GM21619 (cell line): Measurements from ENCODE around the gene CD151.

Source experiments
- ATAC-seq: cut with Tn5 transposase; IDR thresholded peaks from one replicate; pipeline ENCODE4 v1.9.1; 2021; ENCODE audit not compliant: unreplicated experiment

The CD151 gene

DNA sequence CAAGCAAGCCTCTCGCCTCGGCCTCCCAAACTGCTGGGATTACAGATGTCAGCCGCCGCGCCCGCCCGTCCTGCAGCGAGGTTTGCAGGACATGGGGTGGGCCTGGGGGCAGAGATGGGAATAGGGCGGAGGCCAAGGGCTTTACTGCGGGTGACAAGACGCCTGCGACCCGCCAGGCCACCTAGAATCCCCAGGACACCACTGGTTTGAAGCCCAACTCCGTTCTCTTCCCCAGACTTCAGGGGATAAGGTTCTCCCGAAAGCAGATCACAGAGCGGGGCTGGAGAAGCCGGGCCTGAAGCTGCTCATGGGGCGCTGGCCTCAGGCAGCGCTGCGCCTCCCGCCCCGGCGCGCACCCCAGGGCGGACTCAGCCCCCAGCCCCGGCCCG, 9.2 kb downstream of the CD151 start:
- no peak for ATAC-seq

GRCh38 chr11:842370-843002, 9.7 kb downstream of the CD151 start, which contains the start of the genes POLR2L and TSPAN4:
TSS of gene POLR2L (minus strand) at chr11:842529. CDS start at chr11:842508, 21 bp downstream.
TSS of gene TSPAN4 (plus strand) at chr11:842852. CDS start at chr11:850305, 7,453 bp downstream.
- ATAC-seq: peak; percentile 58

- peak; percentile 11 for ATAC-seq
Observed at GRCh38 chr11:843086-843734, 10.5 kb downstream of the CD151 start.

- no peak for ATAC-seq
Observed at GRCh38 chr11:843818-844692, 11.3 kb downstream of the CD151 start.

DNA sequence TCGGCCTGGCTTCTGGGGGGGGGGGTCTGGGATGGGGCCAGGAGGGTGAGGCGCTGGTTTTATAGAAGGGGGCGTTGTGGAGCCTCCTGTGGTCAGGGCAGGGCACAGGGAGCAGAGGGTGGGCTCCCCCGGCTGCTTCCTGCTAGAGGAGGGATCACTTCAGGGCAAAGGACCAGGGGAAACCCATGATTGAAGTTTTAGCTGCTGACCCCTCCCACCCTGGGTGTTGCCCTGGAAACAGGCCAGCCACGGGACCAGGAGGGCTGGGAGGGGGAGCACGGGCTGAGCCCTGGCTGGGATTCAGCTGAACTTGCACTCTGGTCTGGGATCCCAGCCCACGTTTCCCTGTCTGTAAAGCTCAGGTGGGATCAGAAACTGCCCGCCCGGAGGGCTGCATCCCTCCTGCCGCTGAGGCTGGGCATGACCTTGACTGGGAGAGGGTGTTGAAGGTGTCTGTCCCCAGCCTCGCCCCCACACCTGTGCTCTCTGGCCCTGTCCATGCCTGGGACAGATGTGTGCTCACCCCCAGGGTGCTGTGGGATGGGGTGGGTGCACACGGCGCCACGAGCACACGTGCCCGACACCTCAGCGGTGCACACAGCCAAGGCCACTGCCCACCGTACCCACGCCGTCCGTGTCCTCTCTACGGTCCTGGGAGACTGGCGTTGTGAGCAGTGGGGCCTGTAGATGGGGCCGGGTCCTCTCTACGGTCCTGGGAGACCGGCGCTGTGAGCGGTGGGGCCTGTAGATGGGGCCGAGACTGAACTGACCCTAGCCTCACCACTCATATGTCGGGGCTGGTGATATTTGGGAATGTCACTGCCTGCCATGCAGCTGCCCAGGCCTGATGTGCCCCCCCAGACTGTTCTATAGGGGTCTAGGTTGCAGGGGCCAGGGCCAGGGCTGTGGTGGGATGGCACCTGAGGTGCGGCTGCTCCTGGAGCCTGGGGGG, 12.2 kb downstream of the CD151 start:
- no peak for ATAC-seq

DNA sequence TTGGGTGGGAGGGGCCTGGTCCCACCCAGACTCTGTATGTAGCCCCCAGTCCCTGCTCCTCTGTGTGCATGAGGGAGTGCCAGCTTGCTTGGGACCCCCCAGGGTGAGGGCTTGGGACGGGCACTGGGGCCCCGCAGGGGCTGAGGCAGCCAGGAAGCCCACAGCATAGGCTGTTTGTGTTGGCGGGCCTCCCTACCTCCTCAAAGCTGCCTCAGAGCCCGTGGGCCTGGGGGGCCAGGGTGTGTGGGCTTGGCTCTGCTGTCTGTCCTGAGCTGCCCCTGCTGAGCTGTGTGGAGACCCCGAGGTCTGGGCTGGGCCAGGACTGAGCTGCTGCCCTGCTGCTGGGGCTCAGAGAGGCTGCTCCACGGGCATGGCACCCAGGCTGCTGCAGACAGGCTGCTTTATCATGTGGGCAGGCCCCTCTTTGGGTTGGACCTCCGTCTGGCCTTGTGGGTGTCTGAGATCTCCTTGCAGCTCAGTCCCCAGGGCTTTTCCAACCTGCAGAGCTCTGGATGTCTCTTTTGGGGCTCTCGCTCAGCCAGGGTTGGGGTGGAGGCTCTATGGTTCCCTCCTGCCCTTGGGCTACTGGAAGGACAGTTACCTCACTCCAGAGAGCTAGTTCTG, 13.2 kb downstream of the CD151 start:
- ATAC-seq: no peak

GRCh38 chr11:846496-847098, 13.8 kb downstream of the CD151 start:
- ATAC-seq: no peak

DNA sequence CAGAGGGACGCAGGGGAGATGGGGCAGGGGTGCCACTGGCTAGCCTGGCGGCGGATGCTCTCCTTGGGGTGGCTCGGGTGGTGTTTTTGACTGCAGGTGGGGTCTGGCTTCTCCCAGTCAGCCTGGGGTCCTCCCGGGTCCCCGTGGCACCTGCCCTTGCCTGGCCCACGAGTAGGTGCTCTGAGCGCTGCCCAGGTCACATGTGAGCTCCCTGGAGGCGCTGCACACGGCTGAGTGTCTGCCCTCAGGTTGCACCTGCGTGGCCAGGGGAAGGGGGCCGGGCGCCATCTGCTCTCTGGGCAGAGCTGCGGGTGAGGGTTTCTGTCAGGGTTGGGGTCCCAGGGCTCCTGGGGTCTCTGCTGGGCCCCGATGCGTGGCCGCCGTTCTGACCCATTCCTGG, 15.1 kb downstream of the CD151 start:
- ATAC-seq: no peak

DNA sequence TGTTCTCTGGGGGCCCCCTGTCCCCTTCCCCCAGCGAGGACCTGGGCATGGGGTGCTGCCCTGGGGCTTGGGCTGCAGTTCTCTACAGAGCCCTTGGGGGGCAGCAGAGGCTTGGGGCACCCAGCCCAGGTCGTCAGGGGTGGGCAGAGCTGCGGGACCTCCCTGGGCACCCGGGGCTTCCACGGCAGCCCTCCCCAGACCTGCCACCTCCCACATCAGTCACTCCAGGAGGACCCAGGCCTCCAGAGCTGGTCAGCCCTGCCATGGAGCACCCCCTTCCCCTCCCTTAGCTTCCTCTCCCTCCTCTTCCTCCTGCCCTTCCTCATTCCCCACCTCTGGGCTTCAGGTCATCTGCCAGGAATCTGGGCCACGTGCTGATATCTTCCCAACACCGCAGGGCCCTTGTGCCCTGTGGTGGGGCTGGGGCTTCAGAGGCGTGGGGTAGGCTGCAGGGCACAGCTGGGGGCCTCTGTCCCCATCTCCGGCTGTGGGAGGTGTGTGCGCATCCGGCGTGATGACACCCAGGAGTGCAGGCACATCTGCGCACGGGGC, 15.7 kb downstream of the CD151 start:
- ATAC-seq: no peak

DNA sequence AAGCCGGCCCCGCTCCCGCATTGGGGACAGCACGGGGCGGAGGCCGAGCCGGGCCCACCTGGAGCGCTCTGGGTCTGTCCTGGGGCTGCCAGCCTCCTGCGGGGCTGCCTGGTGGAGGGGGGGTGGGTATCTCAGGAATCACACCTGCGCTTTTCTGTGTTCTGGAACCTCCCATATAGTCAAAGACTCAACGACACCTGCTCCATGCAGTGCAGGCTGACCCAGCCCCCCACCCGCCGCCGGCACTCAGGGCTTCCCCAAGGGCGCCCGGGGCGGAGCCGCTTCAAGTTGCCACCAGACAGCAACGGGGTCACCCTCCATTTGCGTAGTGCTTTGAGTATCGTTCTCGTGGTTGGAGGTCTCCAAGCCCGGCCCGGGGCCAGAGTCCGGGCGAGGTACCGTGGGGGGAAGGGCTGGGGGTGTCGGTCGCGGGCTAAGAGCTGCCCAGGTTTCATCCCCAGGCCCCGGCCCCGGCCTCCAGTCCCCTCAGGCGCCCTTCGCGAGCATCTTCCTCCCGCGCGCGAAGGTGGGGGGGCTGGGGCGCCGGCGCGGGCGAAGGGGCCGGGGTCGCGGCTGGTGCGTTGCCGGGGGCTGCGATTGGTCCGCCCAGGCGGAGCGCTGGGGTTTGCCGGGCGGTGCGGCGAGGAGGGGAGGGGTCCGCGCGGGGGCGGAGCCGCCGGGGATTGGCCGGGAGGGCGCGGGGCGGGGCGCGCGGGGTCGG, 16.5 kb downstream of the CD151 start:
- ATAC-seq: no peak

- ATAC-seq: no peak
Observed at GRCh38 chr11:849951-850774, 17.4 kb downstream of the CD151 start.

- no peak for ATAC-seq
Observed at GRCh38 chr11:850775-851763, 18.3 kb downstream of the CD151 start.

DNA sequence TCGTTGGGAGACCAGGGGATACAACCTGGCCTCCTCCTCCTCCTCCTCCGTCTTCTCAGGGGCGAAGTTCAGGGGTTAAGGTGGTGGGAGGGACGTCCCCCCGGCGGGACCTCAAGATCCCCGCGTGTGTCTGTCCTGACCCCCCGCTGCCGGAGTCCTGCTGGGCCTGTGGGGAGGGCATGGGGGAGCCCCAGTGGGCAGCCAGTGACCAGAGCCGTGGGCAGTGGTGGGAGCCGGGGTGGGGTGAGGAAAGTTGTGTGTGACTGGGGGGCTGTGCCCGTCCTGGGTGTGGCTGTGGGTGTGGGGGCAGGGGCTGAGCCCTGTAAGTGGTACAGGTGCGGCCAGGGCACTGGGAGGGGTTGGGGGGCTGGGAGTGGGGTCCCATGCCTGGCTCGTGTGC, 20.0 kb downstream of the CD151 start:
- no peak for ATAC-seq

- ATAC-seq: no peak
Observed at GRCh38 chr11:853682-854448, 21.1 kb downstream of the CD151 start.

- no peak for ATAC-seq
Observed at GRCh38 chr11:854601-855329, 22.0 kb downstream of the CD151 start.
